GM18873 (cell line): ENCODE measurements around the gene CNIH2.

Source experiments
- ATAC-seq: cut with Tn5 transposase; IDR thresholded peaks from one replicate; pipeline ENCODE4 v1.9.1; 2021; ENCODE audit warnings: mild to moderate bottlenecking, moderate library complexity, moderate number of reproducible peaks; ENCODE audit not compliant: unreplicated experiment, low FRiP score

CNIH2 gene

DNA sequence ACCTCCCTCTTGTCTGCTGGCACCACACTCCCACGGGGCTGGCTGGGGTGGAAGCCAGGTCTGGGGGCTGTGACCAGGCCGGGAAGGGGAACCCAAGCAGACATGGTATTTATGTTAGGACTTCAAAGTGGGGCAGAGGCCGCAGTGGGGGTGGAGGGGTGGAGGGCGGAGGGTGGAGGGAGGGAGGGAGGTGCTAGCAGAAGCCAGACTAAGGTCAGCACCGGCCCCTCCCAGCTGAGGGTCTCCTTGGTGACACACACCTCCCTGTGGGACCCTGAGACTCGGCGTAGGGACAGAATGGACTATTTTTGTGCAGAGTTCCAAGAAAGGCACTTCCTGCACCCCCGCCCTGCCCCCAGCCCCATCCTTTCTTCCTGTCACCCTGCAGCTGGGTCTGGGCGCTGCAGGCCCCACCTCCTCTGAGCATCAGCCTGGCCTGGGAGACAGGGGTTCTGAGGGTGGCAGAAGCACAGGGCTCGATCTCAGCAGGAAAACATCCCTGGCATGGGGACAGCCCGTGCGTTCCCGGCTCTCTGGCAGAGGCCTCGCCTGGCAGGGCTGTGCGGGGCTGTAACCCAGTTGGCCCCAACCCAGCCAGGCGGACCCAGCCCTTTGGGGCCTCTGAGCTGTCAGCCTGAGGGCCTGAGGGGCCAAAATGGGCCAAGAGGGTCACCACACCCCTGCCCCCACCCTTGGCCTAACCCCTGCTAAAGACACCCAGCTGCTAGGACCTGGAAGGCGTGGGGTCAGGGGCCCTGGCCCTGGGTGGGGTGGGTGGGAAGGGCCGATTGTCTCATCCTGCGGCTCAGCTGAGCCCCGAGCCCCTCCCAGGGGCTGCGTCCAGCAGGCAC, 48.5 kb downstream of the CNIH2 start:
- no peak for ATAC-seq

- no peak for ATAC-seq
Measured at GRCh38 chr11:66327171-66328030, 49.4 kb downstream of the CNIH2 start.

DNA sequence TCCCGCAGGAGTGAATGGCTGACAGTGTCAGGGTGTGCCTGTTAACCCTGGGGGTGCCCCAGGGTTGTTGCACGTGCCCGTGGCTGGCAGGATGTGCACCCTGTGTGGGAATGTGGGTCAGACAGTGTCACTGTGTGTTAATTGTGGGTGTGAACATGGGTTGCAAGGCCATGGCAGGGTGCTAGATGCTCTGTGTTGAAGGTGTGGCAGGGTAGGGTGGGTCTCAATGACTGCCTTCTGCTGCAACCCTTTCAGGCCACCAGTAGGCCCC, 50.0 kb downstream of the CNIH2 start:
- ATAC-seq = no peak

GRCh38 chr11:66328302-66329144, 50.5 kb downstream of the CNIH2 start:
- no peak for ATAC-seq

- ATAC-seq = no peak
Measured at GRCh38 chr11:66329165-66329673, 51.2 kb downstream of the CNIH2 start.

- ATAC-seq = no peak
Measured at GRCh38 chr11:66330931-66331330, 53.0 kb downstream of the CNIH2 start.

- no peak for ATAC-seq
Measured at GRCh38 chr11:66331542-66332370, 53.8 kb downstream of the CNIH2 start.

GRCh38 chr11:66332371-66333219, 54.6 kb downstream of the CNIH2 start:
- ATAC-seq = no peak

- no peak for ATAC-seq
Measured at GRCh38 chr11:66333220-66333877, 55.4 kb downstream of the CNIH2 start.
